NB4 (cell line): ENCODE results near the gene EPB41L5.

Experiments
- CTCF ChIP-seq: IDR thresholded peaks from one replicate; pipeline ENCODE4 v1.5.1; 2012; ENCODE audit warnings: low read depth, low read length
- MYC ChIP-seq: IDR thresholded peaks from 2 replicates; pipeline ENCODE4 v1.6.1; 2011; ENCODE audit warnings: low read depth, low read length

GRCh38 chr2:120224735-120225548, 212.1 kb downstream of the EPB41L5 start:
- TF ChIP-seq CTCF = no peak
- no peak for TF ChIP-seq MYC
